Breast epithelium (tissue), 4 donors: ENCODE data around the gene PRELID1. TPM values are rescaled to one million over a fixed set of nuclear protein-coding genes. Genes with fewer than 3 reads are reported as not detected.

Experiments used
- DNase-seq, 2 donors: peaks; one replicate each; pipeline ENCODE4 v3.0.0-alpha.2; 2019; ENCODE audit warnings: low spot score in 2 of 2
- H3K27ac ChIP-seq, 2 donors: fragments of 200-600 bp; sonication (generic) in 1 of 2; one replicate each; pipeline ENCODE4 v1.5.1; 2016 to 2019; ENCODE audit warnings: mild to moderate bottlenecking in 1 of 2
- H3K27me3 ChIP-seq, 2 donors: fragments of 200-600 bp; sonication (generic) in 1 of 2; one replicate each; pipeline versions ENCODE4 v1.5.1 to v1.6.0; 2017 to 2019; ENCODE audit warnings: control low read depth in 1 of 2, mild to moderate bottlenecking in 1 of 2
- H3K36me3 ChIP-seq: fragments of 200-600 bp; one replicate; pipeline ENCODE4 v1.5.1; 2019
- H3K4me1 ChIP-seq, 2 donors: fragments of 200-600 bp; sonication (generic); one replicate each; pipeline ENCODE4 v1.5.1; 2016 to 2019; ENCODE audit warnings: control low read depth in 1 of 2
- H3K4me3 ChIP-seq, 3 donors: fragments of 200-600 bp; sonication (generic); 1 replicate in 2 of 3; 2 replicates in 1 of 3; pipeline ENCODE4 v1.5.1; 2016 to 2019; ENCODE audit warnings: mild to moderate bottlenecking in 3 of 3, moderate library complexity in 2 of 3
- H3K9me3 ChIP-seq, 2 donors: fragments of 200-600 bp; sonication (generic) in 1 of 2; one replicate each; pipeline ENCODE4 v1.5.1; 2016 to 2019; ENCODE audit warnings: control low read depth in 1 of 2
- CTCF ChIP-seq, 3 donors: fragments of 450-650 bp; IDR thresholded peaks; one replicate each; pipeline ENCODE4 v1.5.1; 2016 to 2017; ENCODE audit warnings: antibody characterized with exemption in 3 of 3, mild to moderate bottlenecking in 3 of 3, moderate library complexity in 3 of 3
- POLR2A ChIP-seq: fragments of 450-650 bp; IDR thresholded peaks from one replicate; pipeline ENCODE4 v1.6.1; 2016; ENCODE audit warnings: antibody characterized with exemption, mild to moderate bottlenecking, moderate library complexity
- POLR2AphosphoS5 ChIP-seq, 3 donors: sonication (generic); formaldehyde crosslinking; IDR thresholded peaks; one replicate each; pipeline ENCODE4 v1.6.1; 2017; ENCODE audit warnings: antibody characterized with exemption in 3 of 3
- intact Hi-C: fragments of 100-400 bp; cut with DNase I; formaldehyde crosslinking; loops from one replicate; pipeline ENCODE4 v1.15.1; 2023; ENCODE audit warnings: low total_unique reads
- total RNA-seq, 3 donors: library from RNA; depleted of rRNA; stranded (reverse); fragments of >200 nt; gene quantifications; one replicate each; pipeline ENCODE4 v1.1.0, GENCODE V29; 2016

PRELID1 gene
- total RNA-seq, 3 donors from 2014 or later = 61.0 to 97.0 (median 68.8) TPM

DNA sequence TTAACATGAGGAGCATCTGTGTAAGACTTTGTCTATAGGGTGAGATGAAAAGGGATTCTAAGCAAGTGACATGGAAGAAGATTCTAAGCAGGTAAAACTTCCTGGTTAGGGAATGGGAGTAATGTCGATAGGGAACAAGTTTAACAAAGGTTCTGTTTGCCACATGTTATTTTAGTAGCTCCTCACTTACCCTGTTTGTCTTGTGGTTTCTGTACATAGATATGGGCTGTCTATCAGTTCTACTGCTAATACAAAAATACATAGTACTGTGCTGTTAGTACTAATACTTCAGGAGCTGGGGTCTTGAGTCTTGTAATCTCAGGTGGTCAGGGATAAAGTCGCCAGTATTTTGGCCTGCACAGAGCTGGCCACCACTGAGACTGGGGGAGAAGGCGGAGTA lies 32.9 kb upstream of the PRELID1 start:
- no peak overlapping the region for H3K4me3 ChIP-seq
- no peaks in the 10 kb centered on the region for H3K4me1 ChIP-seq
- TF ChIP-seq POLR2A (no peak), CTCF (IDR thresholded peaks at IDR 0.05) (no peak), POLR2AphosphoS5 (IDR thresholded peaks at IDR 0.05) (no peak)
- no peaks in the 10 kb centered on the region for H3K9me3 ChIP-seq
- DNase-seq = no peak
- no peak overlapping the region for H3K27ac ChIP-seq
- intact Hi-C loops = no loop called here
- H3K36me3 ChIP-seq = peaks cover 10% of the 10 kb centered on the region
- H3K27me3 ChIP-seq = no peaks in the 10 kb centered on the region

DNA sequence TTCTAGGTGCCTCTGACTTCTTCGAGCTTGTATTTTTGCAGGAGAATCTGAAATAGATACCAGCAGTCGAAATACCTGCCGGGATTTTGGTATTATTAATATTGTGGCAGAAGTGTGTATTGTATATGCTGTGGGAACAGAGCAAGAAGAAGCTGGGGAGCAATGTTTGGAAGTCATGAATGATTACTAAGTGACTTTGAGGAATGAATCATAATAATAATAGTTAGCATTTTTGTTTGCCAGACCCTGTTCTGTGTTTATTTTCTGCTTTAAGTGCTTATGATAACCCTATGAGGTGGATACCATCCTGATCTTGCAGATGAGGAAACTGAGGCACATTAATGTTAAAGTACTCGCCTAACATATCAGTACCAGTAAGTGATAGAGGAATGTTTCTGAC lies 32.5 kb upstream of the PRELID1 start:
- intact Hi-C loops = no loop called here
- Histone ChIP-seq H3K36me3 (peaks cover 5% of the 10 kb centered on the region), H3K4me3 (no peak overlapping the region), H3K27me3 (no peaks in the 10 kb centered on the region), H3K4me1 (no peaks in the 10 kb centered on the region), H3K27ac (no peak overlapping the region), H3K9me3 (no peaks in the 10 kb centered on the region)
- TF ChIP-seq POLR2A (no peak), POLR2AphosphoS5 (IDR thresholded peaks at IDR 0.05) (no peak), CTCF (IDR thresholded peaks at IDR 0.05) (no peak)
- DNase-seq = no peak

GRCh38 chr5:177275883-177276282 lies 27.7 kb upstream of the PRELID1 start:
- no peak for DNase-seq
- H3K27me3 ChIP-seq = no peaks in the 10 kb centered on the region
- H3K4me3 ChIP-seq = no peak overlapping the region
- intact Hi-C loops = no loop called here
- H3K27ac ChIP-seq = no peak overlapping the region
- H3K9me3 ChIP-seq = no peaks in the 10 kb centered on the region
- no peaks in the 10 kb centered on the region for H3K36me3 ChIP-seq
- no peaks in the 10 kb centered on the region for H3K4me1 ChIP-seq
- no peak for TF ChIP-seq CTCF (IDR thresholded peaks at IDR 0.05)
- TF ChIP-seq POLR2AphosphoS5 (IDR thresholded peaks at IDR 0.05) = no peak
- no peak for TF ChIP-seq POLR2A

DNA sequence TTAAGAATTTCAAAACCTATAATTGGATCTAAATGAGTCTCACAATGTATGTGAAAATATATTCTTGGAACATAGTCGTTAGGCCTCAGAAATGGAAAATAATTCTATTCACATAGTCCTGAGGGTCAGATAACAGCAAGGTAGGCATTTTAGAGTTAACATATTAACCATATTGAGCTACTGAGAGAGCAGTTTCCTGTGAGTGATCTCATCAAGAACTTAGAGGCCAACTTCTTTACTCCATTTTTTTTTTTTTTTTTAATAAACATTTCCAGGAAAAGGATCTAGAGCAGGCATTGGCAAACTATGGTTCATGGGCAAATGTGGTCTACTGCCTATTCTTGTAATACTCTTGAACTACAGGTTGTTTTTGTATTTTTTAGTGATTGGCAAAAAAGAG lies 26.7 kb upstream of the PRELID1 start:
- Histone ChIP-seq H3K9me3 (no peaks in the 10 kb centered on the region), H3K4me1 (no peaks in the 10 kb centered on the region), H3K4me3 (no peak overlapping the region), H3K27me3 (no peaks in the 10 kb centered on the region), H3K36me3 (no peaks in the 10 kb centered on the region), H3K27ac (no peak overlapping the region)
- TF ChIP-seq POLR2A (no peak), CTCF (IDR thresholded peaks at IDR 0.05) (no peak), POLR2AphosphoS5 (IDR thresholded peaks at IDR 0.05) (no peak)
- intact Hi-C loops = no loop called here
- DNase-seq = no peak

- intact Hi-C loops = no loop called here
- H3K36me3 ChIP-seq = peaks cover 4% of the 10 kb centered on the region
Measured at GRCh38 chr5:177288191-177288590, 15.4 kb upstream of the PRELID1 start.

More at GRCh38 chr5:177288191-177288590, 15.4 kb upstream of the PRELID1 start:
- no peak overlapping the region for H3K27ac ChIP-seq
- H3K9me3 ChIP-seq = no peaks in the 10 kb centered on the region
- no peak for DNase-seq
- H3K4me3 ChIP-seq = no peak overlapping the region
- TF ChIP-seq POLR2A (no peak), CTCF (IDR thresholded peaks at IDR 0.05) (no peak), POLR2AphosphoS5 (IDR thresholded peaks at IDR 0.05) (no peak)
- H3K4me1 ChIP-seq = no peaks in the 10 kb centered on the region
- H3K27me3 ChIP-seq = no peaks in the 10 kb centered on the region
